ENCODE data around the gene FAM216B.

- TF ChIP-seq CTCF (IDR thresholded peaks at IDR 0.05) (no peak), POLR2A (IDR thresholded peaks at IDR 0.05) (no peak)
Observed at GRCh38 chr13:42740753-42741152, 40.6 kb upstream of the FAM216B start.

Data from lower leg skin (tissue), 3 donors.